Activated B cell treated with CpG ODN at 0.5 μM for 24 hours (primary cell): Measurements from ENCODE around the gene THSD4. TPM values are rescaled to one million over a fixed set of nuclear protein-coding genes. Genes with fewer than 3 reads are reported as not detected.

Experiments used
- ATAC-seq: fragments of 200-7000 bp; cut with Tn5 transposase; one replicate; pipeline ENCODE4 v1.10.0; 2021; ENCODE audit warnings: low read depth, mild to moderate bottlenecking, moderate library complexity
- CTCF ChIA-PET: fragments of 350-600 bp; sonication (Branson Sonifier 250); formaldehyde crosslinking; loops from one replicate; lab custom pipeline; 2021; ENCODE audit warnings: antibody characterized with exemption; lab: Charles Lee
- POLR2A ChIA-PET: fragments of 350-600 bp; sonication (Branson Sonifier 250); formaldehyde crosslinking; loops from one replicate; lab custom pipeline; 2021; ENCODE audit warnings: antibody characterized with exemption; lab: Charles Lee
- DNase-seq: peaks from one replicate; pipeline ENCODE4 v3.0.0; 2022
- H3K27ac Mint-ChIP-seq: one replicate; pipeline ENCODE4 v1.8.0; 2020; ENCODE audit warnings: mixed read lengths
- H3K27me3 Mint-ChIP-seq: one replicate; pipeline ENCODE4 v1.8.0; 2021; ENCODE audit warnings: mixed read lengths
- H3K36me3 Mint-ChIP-seq: one replicate; pipeline ENCODE4 v1.8.0; 2021; ENCODE audit warnings: low read depth, mixed read lengths
- H3K4me1 Mint-ChIP-seq: one replicate; pipeline ENCODE4 v1.8.0; 2021; ENCODE audit warnings: mixed read lengths
- H3K4me3 Mint-ChIP-seq: one replicate; pipeline ENCODE4 v1.8.0; 2020; ENCODE audit warnings: mild to moderate bottlenecking, mixed read lengths
- H3K9me3 Mint-ChIP-seq: one replicate; pipeline ENCODE4 v1.8.0; 2020; ENCODE audit warnings: mixed read lengths
- CTCF ChIP-seq: fragments of 200-600 bp; IDR thresholded peaks from one replicate; pipeline ENCODE4 v1.8.0; 2022; ENCODE audit warnings: antibody characterized with exemption, mild to moderate bottlenecking
- intact Hi-C: fragments of 100-400 bp; cut with micrococcal nuclease; formaldehyde crosslinking; loops from one replicate; pipeline ENCODE4 v1.15.1; 2024
- total RNA-seq: library from RNA; stranded (reverse); gene quantifications from 2 replicates; pipeline ENCODE4 v1.2.3, GENCODE V29; 2022

THSD4 gene
- total RNA-seq, 1 donor from 2014 or later = not detected

GRCh38 chr15:71532994-71533393, 417.7 kb downstream of the THSD4 start:
- intact Hi-C loops = no loop called here
- CTCF ChIA-PET = no interaction called here
- Mint-ChIP-seq H3K9me3 (peaks cover 6% of the 10 kb centered on the region), H3K36me3 (no peaks in the 10 kb centered on the region), H3K4me3 (no peak overlapping the region), H3K4me1 (no peaks in the 10 kb centered on the region), H3K27ac (no peak overlapping the region), H3K27me3 (peaks cover 9% of the 10 kb centered on the region)
- no peak for TF ChIP-seq CTCF
- POLR2A ChIA-PET = no interaction called here
- DNase-seq = no peak
- ATAC-seq = no peak

- no peak for ATAC-seq
- Mint-ChIP-seq H3K36me3 (no peaks in the 10 kb centered on the region), H3K27ac (no peak overlapping the region), H3K27me3 (peaks cover 5% of the 10 kb centered on the region), H3K4me1 (no peaks in the 10 kb centered on the region), H3K9me3 (peaks cover 1% of the 10 kb centered on the region), H3K4me3 (no peak overlapping the region)
- TF ChIP-seq CTCF = no peak
- intact Hi-C loops = no loop called here
- POLR2A ChIA-PET = no interaction called here
- no peak for DNase-seq
- CTCF ChIA-PET = no interaction called here
Observed at GRCh38 chr15:71538181-71538580, 422.9 kb downstream of the THSD4 start.

GRCh38 chr15:71541746-71542145, 426.5 kb downstream of the THSD4 start:
- no peaks in the 10 kb centered on the region for H3K36me3 Mint-ChIP-seq
- no peak overlapping the region for H3K27ac Mint-ChIP-seq
- ChIA-PET POLR2A (no interaction called here), CTCF (no interaction called here)
- intact Hi-C loops = no loop called here
- no peak for ATAC-seq
- no peaks in the 10 kb centered on the region for H3K4me1 Mint-ChIP-seq
- no peak overlapping the region for H3K4me3 Mint-ChIP-seq
- H3K27me3 Mint-ChIP-seq = peaks cover 5% of the 10 kb centered on the region
- no peaks in the 10 kb centered on the region for H3K9me3 Mint-ChIP-seq
- no peak for TF ChIP-seq CTCF
- DNase-seq = no peak

GRCh38 chr15:71542836-71543235, 427.6 kb downstream of the THSD4 start:
- intact Hi-C loops = no loop called here
- Mint-ChIP-seq H3K27me3 (peaks cover 5% of the 10 kb centered on the region), H3K9me3 (no peaks in the 10 kb centered on the region), H3K36me3 (no peaks in the 10 kb centered on the region), H3K27ac (no peak overlapping the region), H3K4me3 (no peak overlapping the region), H3K4me1 (no peaks in the 10 kb centered on the region)
- POLR2A ChIA-PET = no interaction called here
- DNase-seq (no peak), ATAC-seq (no peak)
- CTCF ChIA-PET = no interaction called here
- no peak for TF ChIP-seq CTCF

GRCh38 chr15:71543413-71543812, 428.1 kb downstream of the THSD4 start:
- Mint-ChIP-seq H3K9me3 (no peaks in the 10 kb centered on the region), H3K36me3 (no peaks in the 10 kb centered on the region), H3K4me3 (no peak overlapping the region), H3K27me3 (peaks cover 5% of the 10 kb centered on the region), H3K4me1 (no peaks in the 10 kb centered on the region), H3K27ac (no peak overlapping the region)
- intact Hi-C loops = no loop called here
- ChIA-PET POLR2A (no interaction called here), CTCF (no interaction called here)
- no peak for ATAC-seq
- DNase-seq = no peak
- TF ChIP-seq CTCF = no peak
